GM12864 (cell line): Measurements from ENCODE around the gene TEX10.

ENCODE experiments used
- DNase-seq: peaks from one replicate; pipeline ENCODE4 v3.0.0-alpha.2; 2011; ENCODE audit warnings: low read depth
- H3K4me3 ChIP-seq: 2 replicates; pipeline ENCODE4 v1.5.1; 2011; ENCODE audit warnings: mild to moderate bottlenecking, low read depth, low read length, control low read depth
- TF ChIP-seq, protein P1 (sequence below): IDR thresholded peaks from 2 replicates; pipeline ENCODE4 v1.5.1; 2011; ENCODE audit warnings: low read depth, mild to moderate bottlenecking, moderate library complexity, low read length, control low read depth, inconsistent platforms; ENCODE audit errors: missing control alignments

TEX10 gene

DNA sequence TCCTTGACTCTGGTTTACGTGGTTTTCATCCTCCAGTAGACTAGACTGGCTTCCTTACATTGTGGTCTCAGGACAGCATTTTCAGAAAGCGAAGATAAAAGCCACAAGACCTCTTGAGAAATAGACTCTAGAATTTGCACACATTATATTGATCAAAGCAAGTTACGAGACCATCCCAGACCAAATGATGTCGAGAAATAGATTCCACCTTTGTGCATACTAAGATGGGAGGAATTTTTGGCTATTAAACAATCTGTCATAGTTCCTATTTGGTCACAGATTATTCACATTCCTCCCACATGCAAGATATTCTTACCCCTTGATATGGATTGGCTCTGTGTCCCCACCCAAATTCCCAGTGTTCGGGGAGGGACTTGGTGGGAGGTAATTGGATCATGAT, 65.6 kb downstream of the TEX10 start:
- DNase-seq = no peak
- no peak overlapping the region for H3K4me3 ChIP-seq
- TF ChIP-seq, protein P1, sequence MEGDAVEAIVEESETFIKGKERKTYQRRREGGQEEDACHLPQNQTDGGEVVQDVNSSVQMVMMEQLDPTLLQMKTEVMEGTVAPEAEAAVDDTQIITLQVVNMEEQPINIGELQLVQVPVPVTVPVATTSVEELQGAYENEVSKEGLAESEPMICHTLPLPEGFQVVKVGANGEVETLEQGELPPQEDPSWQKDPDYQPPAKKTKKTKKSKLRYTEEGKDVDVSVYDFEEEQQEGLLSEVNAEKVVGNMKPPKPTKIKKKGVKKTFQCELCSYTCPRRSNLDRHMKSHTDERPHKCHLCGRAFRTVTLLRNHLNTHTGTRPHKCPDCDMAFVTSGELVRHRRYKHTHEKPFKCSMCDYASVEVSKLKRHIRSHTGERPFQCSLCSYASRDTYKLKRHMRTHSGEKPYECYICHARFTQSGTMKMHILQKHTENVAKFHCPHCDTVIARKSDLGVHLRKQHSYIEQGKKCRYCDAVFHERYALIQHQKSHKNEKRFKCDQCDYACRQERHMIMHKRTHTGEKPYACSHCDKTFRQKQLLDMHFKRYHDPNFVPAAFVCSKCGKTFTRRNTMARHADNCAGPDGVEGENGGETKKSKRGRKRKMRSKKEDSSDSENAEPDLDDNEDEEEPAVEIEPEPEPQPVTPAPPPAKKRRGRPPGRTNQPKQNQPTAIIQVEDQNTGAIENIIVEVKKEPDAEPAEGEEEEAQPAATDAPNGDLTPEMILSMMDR = no peak

DNA sequence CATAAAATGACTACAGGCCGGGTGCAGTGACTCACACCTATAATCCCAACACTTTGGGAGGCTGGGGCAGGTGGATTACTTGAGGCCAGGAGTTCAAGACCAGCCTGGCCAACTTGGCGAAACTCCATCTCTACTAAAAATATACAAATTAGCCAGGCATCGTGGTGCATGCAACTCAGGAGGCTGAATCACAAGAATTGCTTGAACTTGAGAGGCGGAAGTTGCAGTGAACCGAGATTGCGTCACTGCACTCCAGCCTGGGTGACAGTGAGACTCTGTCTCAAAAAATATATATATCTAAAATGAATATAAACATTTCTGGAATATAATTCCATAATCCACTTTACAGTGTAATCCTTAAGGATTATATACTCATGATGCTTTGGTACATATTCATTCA, 66.5 kb downstream of the TEX10 start:
- no peak overlapping the region for H3K4me3 ChIP-seq
- no peak for DNase-seq
- TF ChIP-seq, protein P1 = no peak

DNA sequence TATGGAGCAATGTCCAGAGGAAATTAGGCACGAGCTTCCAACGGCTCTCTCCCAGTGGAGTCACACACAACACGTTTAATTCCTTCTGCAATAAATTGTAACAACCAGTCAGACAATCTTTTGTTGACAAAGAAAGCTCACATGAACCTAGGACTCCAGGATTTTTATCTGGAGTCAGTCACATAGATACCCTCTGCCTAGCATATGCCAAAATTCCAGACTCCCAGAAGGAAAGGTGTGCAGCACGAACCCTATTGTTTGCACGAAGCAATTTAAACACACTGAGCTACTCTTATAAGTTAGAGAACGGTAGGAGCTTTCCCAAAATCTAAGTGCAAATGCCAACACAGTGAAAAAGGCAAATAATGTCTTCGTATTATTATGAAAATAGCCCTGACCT, 67.1 kb downstream of the TEX10 start:
- DNase-seq = no peak
- TF ChIP-seq, protein P1 = no peak
- no peak overlapping the region for H3K4me3 ChIP-seq

DNA sequence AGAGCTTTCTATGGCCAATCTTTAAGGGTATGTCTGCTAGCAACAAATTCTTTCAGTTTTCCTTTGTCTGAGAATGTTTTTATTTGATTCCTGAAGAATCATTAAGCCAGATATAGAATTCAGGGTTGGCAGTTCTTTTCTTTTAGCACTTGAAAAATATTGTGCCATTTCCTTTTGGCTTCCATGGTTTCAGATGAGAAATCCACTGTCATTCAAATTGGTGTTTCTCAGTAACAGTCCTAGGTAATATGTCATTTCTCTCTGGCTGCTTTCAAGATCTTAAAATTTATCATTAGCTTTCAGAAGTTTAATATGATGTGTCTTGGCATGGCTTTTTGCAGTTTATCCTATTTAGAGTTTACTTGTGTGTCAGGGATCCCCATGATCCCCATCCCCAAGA, 67.7 kb downstream of the TEX10 start:
- H3K4me3 ChIP-seq = no peak overlapping the region
- DNase-seq = no peak
- TF ChIP-seq, protein P1 = no peak

DNA sequence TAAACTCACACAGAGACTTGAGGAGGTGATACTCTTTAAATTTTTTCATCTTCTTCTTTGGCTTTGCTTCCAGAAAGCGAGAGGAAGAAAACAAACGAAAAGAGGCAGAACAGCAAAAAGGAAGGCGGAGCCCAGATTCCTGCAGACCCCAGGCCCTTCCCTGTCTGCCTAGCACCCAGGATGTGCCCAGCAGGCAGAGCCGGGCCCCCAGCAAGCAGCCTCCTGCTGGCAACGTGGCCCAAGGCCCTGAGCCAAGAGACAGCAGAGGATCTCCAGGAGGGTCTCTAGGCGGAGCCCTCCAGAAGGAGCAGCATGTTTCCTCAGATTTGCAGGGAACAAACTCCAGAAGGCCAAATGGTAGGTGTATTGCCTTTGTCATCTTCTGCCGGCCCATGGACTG, 68.5 kb downstream of the TEX10 start:
- H3K4me3 ChIP-seq = no peak overlapping the region
- TF ChIP-seq, protein P1 = no peak
- DNase-seq = no peak

DNA sequence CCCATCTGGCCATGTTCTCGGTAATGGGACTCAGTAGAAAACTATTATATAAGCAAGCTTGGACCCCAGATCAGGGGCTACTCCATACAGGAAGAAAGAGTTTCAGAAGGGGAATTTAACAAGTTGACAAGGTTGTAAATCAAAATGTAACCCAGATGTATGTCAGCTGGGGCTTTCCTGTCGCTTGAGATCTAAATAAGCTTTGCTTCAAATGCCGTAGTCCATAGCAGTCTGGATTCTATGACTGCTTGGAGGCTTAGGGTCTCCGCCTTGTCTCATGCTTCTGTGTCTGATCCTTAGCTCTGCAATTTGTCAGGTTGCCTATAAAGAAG, 70.4 kb downstream of the TEX10 start:
- no peak overlapping the region for H3K4me3 ChIP-seq
- TF ChIP-seq, protein P1 = no peak
- no peak for DNase-seq

DNA sequence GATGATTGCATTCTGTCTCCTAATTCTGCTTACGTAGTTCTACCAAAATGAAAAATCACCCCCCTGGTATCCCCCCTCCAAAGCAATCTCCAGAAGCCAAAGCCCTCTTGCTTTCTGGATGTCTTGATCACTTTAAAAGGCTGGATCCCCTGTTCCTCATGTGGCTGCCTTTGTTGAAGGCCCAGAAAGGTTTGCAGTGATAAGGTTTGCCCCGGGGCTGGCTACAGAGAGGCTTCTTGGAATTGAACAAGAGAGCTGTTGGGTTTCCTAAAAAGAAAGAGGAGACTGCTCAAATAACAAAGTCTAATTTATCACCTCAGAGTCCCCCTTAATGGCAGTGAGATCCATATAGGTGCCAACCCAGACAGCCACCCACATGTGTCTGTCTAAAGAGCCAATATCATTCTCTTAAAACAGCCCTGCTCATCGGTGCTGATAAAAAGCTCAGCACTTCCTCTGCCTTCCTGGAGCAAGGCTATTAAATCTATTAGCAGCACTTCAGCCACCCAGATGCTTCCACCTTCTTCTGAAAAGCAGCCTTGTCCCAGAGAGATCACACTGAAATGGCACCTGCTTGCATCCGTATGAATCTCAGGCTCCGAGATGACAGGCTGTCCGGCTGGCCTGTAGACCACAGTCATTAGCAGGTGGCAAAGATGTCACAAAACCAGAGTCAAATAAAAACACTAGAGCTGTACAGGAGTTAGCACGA, 70.9 kb downstream of the TEX10 start:
- no peak overlapping the region for H3K4me3 ChIP-seq
- TF ChIP-seq, protein P1 = no peak
- no peak for DNase-seq
